ENCODE data around the gene UBE2M.

DNA sequence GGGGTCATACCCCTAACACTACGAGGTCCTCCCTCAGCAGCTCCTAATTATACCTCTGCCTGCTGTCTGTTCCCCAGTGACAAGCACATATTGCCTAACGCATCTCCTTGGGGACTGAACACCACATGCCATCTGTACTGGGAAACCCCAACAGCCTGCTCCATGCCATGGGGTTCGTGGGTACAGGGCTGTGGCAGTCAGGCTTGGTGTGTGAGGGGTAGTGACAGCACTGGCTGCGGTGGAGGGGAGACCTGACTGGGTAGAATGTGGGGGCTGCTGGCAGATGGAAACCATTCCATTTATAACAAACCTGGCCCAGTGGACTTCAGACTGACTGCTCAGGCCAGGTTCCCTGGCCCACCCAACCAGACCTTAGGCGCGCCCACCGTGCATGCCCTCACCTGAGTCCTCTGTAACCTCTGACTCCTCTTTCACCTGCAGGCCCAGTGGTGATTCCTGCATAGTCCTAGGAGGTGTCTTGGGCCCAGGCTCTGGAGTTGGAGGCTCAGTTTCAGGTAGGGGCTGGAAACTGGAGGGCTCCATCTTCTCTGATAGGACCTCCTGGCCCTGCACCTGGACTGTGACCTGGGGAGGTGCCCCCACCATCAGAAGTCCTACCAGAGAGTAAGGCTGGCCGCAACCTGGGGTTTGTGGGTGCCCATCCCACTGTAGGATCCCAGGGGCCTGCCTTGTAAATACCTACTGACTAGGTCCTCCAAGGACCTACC, 11.7 kb upstream of the UBE2M start:
- TF ChIP-seq, protein P1, sequence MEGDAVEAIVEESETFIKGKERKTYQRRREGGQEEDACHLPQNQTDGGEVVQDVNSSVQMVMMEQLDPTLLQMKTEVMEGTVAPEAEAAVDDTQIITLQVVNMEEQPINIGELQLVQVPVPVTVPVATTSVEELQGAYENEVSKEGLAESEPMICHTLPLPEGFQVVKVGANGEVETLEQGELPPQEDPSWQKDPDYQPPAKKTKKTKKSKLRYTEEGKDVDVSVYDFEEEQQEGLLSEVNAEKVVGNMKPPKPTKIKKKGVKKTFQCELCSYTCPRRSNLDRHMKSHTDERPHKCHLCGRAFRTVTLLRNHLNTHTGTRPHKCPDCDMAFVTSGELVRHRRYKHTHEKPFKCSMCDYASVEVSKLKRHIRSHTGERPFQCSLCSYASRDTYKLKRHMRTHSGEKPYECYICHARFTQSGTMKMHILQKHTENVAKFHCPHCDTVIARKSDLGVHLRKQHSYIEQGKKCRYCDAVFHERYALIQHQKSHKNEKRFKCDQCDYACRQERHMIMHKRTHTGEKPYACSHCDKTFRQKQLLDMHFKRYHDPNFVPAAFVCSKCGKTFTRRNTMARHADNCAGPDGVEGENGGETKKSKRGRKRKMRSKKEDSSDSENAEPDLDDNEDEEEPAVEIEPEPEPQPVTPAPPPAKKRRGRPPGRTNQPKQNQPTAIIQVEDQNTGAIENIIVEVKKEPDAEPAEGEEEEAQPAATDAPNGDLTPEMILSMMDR (IDR thresholded peaks at IDR 0.05), result no peak
- TF ChIP-seq POLR2A (IDR thresholded peaks at IDR 0.05) (no peak), POLR2AphosphoS5 (IDR thresholded peaks at IDR 0.05; ENCODE audit: insufficient read depth in 1 of 2, low read depth in 1 of 2) (no peak)
